GM10847 (cell line): ENCODE data around the gene STRA6.

ENCODE experiments used
- POLR2A ChIP-seq: IDR thresholded peaks from 2 replicates; pipeline ENCODE4 v1.6.1; 2011; ENCODE audit not compliant: insufficient read length; ENCODE audit errors: extremely low read depth

The STRA6 gene

GRCh38 chr15:74234598-74234875, 31.9 kb upstream of the STRA6 start:
- TF ChIP-seq POLR2A = no peak

- no peak for TF ChIP-seq POLR2A
Measured at GRCh38 chr15:74233851-74234597, 31.4 kb upstream of the STRA6 start.

- no peak for TF ChIP-seq POLR2A
Measured at GRCh38 chr15:74233373-74233772, 30.8 kb upstream of the STRA6 start.

DNA sequence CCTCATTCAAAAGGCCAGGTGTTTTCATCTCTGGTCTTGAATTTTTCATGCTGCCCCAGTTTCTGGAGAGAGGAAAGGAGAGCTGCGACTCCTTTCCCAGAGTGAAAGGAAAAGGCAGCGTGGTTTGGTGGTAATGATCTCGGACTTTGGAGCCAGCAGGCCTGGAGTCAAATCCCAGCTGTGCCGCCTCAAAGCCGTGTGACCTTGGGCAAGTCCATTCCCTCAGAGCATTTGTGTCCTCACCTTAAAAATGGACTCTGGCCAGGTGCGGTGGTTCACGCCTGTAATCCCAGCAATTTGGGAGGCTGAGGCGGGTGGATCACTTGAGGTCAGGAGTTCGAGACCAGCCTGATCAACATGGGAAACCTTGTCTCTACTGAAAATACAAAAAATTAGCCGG, 28.9 kb upstream of the STRA6 start:
- TF ChIP-seq POLR2A = no peak

DNA sequence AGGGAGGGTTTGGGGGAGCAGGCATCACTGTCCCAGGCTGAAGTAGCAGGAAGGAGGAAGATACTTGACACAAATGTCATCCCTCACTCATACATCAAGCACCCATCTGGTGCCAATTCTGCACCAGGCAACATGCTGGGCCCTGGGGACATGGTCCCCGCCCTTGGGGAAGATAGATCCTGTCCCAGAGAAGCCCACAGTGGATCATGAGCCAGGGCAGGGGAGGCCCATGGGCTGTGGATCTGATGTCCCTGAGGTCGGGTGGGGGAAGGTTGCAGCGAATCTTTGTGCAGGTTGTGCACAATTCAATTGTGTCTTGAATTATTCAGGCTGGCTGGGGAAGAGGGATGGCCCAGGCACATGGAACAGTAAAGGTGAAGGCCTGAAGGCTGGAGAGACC, 27.1 kb upstream of the STRA6 start:
- TF ChIP-seq POLR2A = no peak

DNA sequence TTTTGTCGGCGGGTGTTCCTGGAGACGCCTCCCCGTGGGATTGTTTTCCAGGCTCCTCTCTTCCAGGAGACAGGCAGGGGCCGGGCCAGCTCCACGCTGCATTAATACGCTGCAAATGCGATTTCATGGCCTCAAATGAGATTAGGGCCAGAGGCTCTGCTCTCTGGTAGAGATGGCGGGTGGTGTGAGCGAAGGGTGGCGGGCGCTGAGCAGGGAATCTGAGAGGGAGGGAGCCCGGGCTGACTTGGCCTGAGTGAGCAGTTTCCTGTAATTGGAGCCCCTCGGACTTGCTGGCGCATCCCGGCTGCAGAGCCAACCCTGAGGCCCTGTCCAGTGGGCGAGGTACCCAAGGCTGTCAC, 26.1 kb upstream of the STRA6 start:
- no peak for TF ChIP-seq POLR2A

DNA sequence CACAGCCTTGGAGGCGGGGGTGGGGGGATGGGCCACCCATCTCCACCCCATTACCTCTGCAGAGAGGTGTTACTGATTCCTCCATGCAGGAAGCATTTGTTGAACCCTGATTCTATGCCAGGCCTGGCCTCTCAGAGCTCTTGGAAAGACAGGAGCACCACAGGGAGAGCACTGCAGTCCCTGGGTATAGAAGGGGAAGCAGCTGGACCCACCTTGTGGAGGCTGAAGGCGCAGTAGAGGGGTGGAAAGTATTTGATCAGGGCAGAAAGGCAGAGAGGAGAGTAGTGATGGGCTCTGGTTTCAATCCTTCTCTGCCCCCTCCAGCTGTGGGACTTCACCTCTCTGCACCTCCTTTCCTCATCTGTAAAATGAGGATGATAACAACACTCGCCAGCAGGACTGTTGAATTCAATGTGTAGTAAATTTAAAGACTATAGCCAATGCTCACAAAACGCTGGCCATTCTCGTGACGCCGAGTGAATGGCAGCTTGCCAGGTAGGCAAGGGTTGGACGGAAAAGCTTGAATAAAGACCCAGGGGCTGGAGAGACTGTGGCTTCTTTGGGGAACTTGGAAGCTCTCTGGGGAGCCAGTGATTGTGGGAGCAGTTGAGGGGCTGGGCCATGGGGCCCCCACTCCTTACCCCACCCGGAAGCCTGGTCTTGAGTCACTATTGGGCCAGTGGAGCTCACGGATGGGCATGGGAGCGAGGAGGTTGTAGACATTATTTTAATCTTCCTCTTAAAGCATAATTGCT, 25.6 kb upstream of the STRA6 start:
- no peak for TF ChIP-seq POLR2A

- TF ChIP-seq POLR2A = no peak
Measured at GRCh38 chr15:74226761-74227540, 24.4 kb upstream of the STRA6 start.

DNA sequence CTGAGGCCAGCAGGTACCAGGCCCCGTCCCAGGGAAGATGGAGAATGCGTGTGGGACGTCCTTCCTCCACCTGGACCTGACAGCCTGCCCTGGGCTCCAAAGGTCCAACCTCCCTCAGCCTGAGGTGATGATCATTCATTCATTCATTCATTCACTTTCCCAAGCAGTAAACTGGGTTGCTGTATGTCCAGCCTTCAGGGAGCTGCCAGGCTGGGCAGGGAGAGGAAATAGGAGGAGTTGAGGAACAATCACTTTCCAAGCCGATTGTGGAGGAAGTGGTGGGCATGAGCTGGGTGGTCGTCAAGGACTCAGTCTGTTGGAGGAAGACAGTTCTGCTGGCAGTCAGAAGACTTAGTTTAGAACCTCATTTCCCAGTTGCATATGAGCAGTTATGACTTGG, 23.3 kb upstream of the STRA6 start:
- TF ChIP-seq POLR2A = no peak

DNA sequence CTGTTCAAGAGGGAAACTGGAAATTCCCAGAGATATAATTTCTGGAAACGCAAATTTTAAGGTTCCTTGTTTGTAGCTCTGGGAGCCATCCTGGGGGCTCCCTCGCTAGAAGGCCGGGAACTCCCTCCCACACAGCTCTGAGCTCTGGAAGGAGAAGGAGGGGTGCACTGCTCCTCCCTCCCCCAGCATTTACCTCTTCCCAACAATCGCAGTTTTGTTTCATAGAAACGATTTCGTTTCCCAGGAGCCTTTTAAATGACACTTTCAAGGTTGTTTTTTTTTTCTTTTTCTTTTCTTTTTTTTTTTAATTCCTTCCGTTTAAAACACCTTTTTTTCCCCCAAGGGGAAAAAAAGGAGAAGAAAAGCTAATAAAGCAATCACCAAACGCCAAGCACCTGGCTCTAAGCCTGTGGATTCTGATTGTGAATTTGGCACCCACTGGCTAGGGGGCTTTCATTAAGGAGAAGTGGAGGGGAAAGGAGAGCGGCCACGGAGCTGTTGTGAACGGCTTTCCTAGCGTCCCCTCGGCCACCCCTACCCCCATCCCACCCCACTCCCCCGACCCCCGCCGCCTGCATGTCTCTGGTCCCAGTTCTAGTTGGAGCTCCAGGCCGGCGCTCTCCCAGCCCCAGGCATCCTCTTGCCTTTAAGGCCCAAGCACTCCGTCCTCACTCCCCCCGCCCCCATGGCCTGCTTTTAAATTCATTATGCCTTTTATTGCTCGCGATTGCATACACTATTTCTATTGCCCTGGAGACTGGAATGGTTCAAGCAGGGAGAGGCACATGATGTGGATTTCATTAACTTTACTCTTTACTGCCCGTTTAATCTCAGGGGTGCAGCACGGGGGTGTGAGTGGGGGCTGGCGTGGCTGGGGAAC, 19.9 kb upstream of the STRA6 start:
- TF ChIP-seq POLR2A = no peak

DNA sequence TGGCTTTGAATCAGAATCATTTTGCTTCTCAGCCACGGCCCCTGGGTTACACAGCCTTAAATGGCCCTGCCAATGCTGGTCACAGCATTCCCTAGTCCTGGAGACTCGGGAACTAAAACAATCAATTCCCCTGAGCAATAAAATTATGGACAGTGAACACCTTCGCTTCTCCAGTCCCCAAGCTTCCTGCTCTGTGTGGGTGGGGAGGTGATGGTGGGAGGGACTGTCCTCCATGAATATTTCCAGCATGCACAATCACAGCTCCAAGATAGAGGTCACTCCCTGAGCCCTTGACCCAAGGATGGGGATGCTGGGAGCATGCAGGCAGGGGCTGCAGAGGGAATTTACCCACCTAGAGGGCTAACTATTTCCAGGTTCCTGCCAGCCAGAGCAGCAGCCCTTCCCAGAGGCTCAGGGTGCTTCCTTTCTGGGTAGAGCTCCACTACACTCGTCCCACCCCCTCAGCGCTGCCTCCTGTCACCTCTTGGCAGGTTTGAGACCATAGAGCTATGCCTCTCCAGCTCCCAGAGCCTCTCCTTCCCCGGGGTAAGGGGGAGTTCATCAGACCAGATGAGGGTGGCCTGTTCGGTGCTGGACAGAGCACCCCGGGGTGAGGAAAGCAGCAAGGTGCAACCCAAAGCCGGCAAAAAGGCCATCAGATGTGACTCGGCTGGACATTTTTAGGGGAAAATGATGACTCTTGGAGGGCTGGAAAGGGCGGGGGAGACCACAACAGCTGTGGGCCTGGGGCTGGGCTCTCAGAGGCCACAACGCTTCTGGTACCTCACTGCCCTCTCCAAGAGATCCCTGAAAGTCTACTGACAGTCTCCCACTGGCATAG, 19.0 kb upstream of the STRA6 start:
- no peak for TF ChIP-seq POLR2A

DNA sequence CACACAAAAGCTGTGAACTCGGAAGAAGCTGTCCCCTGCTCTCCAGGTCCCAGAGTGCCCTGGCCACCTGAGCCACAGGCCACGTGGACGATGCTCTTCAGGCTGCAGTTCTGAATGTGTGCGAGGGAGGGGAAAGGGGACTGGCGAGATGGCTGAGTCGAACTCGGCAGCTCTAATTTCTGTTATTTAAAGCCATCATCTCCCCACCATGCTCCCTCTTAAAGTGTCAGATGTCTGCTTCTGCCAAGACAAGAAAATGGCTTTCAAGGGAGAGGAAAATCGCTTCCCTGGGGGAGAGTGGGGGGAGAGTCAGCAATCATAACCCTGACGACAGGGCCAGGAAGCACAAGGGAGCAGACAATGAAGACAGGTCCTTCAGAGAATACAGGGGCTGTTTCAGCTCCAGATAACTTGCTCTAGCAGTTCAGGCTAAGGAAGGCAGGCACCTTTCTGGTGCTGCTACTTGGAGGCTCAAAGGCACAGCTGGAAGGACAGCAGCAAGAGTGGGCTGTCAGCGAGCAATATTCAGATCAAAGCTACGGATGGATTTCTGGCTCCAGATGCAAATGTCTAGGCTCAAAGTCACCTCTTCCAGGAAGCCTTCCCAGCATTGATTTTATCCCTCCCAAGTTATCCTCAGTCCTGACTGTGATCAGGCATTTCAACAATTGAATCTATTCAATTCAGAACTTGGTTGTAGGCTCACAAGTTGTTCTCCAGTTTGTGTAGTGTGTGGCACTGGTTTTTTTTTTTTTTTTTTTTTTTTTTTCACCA, 18.1 kb upstream of the STRA6 start:
- TF ChIP-seq POLR2A = no peak
